GOT3 (cell line): ENCODE data around the gene PRPS1.
A peak's percentile ranks its signal among the peaks of the same experiment; 100 is the strongest.
"Not testable (repeated sequence)": the region's sequence is repeated elsewhere in the genome, so short reads cannot be mapped to it uniquely, and the experiment has no call there.

Experiments used
- DNase-seq: peaks from one replicate; lab custom pipeline; 2025; ENCODE audit warnings: mixed read lengths; lab: John Stamatoyannopoulos, UW

PRPS1 gene

DNA sequence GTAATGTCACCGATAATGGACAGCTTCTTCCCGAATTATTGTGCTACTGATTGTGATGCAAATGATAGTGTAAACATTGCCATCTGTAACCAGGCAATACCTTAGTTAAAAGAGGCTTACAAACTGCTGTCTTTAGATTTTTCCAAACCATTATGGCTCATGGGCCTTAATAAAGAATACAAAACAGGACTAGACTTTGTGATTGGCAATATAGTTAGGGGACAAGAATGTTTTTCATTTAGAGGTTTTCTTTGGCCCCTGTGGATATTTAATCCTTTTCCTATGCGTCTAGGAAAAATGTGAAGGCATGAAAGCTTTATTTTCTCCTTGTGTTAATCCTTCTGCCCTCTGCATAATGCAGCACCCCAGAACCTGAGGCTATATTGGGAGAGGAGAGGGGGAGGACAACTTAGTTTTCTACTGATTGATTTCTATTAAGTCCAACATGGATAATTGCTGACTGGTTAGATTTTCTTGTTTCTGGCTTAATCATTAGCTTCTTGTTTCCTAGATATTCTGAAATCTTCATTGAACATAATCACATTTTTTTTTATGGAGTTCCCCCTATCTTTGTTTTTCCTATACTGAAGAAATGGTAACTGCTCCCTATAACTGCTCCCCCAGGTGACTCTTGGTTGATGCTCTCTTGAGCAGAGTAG, 1.9 kb downstream of the PRPS1 start:
- no peak for DNase-seq

DNA sequence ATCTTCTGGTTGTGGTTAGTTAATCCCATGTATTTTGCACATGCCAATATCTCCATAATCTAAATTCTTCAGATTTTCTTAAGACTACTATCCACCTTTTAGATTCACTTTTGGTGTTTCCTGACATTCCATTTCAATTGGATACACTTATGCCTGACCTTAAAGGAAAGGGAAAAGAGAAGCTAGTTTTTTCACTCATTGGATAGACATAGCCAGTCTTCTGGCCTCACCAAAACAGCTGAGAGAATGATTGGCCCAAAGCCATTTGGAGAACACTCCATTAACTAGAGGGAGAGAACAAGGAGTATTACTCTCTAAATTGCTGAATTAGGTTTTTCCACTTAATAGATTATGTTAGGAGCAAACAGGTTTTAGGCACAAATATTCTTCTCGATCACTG, 4.0 kb downstream of the PRPS1 start:
- no peak for DNase-seq

DNA sequence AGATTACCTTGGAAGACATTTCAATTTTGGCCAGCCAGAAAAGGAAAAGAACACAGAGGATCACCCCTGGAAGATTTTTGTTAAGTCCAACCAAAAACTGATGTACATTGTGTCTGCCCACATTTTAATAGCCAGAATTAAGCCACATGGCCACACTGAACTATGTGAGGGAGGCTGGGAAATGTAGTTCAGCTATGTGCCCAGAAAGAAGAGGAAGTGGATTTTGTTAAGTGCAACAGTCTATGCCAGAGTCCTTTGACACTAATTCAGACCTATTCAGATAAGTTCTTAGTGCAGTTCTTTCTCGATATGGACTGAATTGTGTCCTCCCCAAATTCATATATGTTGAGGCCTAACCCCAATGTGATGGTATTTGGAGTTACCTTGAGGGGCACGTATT, 18.4 kb downstream of the PRPS1 start:
- DNase-seq: no peak

DNA sequence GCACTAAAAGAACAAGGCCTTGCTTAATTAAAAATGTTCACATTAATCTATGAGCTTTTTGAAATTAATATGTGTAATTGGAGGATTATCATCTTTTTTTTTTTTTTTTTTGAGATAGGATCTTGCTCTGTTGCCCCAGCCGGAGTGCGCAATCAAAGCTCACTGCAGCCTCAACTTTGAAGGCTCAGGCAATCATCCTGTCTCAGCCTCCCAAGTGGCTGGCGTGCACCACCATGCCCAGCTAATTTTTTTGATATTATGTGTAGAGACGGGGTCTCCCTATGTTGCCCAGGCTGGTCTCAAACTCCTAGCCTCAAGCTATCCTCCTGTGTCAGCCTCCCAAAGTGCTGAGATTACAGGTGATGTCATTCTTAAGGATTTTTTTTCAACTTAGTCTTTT, 20.0 kb downstream of the PRPS1 start:
- no peak for DNase-seq

DNA sequence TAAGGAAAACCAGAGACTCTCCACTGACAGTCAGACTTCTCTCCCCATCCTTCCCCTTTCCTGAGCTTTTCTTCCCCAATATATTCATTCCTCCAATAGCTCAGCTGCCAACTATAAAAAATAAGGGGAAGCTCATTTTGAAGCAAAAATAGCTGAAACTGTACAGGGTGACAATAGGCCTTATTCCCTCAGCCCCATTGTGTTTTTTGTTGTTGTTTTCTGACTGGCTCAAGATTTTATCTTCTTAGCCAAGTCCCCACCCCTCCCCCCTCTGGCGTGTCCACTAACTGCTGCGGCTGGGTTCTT, 26.2 kb downstream of the PRPS1 start:
- DNase-seq: no peak

DNA sequence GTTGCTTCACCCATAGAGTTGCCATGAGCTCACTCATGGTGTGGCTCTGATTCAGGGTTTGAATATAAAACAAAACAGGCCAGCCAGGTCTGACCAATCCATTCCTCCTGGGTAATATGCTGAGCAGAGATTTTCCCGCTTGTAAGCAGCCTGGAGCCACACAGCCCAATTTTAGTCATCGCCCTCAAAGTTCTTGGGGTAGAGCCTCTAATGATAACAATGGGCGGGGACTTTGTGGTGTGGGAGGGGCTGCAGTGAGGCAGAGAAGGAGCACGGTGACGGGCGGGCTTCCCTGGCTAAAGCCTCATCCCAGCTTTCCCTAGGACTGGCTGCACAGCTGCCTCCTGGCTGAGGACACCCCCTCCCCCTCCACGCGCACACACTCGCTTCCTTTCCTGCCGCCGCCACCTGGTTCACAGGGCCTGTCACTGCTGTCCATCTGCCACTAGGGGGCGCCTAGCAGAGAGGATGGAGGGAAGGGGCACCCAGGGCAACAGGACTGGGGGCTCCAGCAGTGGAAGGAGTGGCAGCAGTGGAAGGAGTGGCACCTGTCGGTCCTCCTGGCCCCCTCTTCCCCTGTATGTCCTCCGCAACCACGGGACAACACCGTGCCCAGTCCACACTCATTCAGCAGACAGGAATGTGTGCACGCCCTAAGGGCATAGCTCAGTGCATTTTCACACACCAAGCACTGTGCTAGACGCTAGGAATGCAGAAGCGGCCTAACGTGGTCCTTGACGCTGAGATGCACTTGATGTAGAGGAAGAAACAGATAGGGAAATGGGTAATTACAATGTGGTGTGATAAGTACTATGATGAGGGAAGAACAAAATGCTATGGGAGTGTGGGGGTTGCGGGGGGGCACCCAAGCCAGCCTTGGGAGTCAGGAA, 26.8 kb downstream of the PRPS1 start:
- DNase-seq: peak; percentile 12

DNA sequence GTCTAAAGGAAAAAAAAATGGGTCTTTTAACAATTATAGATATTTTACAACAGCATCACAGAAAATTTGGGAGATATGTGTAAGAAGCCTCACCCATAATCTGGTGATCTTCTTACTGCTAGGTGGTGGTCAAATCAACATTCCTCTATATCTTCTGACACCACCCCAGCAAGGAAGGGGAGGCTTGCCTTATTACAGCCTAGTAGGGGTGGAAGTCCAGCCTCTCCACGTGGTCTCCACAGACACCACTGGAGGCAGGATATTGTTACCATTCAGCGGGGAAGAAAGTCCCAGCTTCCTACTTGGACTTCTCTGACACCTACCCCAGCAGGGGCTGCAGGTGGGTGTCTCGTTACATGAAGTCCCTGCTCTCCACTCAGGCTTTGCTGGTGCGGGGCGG, 28.7 kb downstream of the PRPS1 start:
- DNase-seq: no peak

DNA sequence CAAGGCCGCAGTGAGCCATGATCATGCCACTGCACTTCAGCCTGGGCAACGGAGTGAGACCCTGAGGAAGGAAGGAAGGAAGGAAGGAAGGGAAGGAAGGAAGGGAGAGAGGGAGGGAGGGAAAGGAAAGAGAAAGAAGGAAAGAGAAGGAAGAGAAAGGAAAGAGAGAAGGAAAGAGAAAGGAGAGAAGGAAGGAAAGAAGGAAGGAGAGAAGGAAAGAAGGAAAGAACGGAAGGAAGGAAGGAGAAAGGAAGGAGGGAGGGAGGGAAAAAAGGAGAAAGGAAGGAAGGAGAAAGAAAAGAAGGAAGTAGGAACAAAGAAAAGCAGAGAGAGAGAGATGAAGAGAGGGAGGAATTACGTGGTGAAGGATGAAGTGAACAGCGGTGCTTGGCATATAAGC, 30.4 kb downstream of the PRPS1 start:
- no peak for DNase-seq

DNA sequence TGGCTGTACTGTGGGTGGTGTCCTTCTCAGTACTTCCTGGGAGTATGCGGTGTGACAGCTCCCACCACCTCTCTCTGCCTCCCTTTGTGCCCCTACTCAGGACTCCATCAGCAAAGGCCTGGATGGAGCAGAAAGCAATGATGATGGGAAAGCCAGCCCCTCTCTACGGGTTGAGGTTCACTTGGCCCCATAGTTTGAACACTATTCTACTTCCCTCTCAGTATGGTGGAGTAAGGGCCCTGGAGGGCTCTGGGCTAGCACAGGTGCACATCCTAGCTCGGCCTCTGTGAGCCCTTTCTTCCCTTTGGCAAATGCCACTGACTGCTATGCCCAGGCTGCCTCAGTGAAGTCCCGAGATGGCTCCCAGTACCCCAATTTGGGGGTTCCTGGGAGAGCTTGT, 31.0 kb downstream of the PRPS1 start:
- DNase-seq: no peak

DNA sequence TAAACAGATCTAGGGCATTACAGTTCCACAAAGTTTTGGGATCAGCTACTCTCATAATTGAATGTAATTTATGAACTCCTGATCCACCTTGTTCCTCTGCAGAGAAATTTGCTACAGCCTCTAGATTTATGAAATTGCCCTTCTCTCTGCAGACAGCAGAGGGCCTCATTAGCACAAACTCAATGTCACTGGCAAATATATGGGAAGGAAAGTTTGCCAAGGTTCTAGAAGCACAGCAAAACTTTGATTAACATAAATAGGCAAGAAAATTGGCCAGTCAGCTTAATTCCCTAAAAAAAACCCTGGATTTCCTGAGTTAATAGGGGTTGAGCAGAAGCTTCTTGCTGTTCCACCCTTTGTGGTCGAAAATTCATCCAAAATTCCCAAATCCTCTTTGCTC, 31.5 kb downstream of the PRPS1 start:
- DNase-seq: no peak

DNA sequence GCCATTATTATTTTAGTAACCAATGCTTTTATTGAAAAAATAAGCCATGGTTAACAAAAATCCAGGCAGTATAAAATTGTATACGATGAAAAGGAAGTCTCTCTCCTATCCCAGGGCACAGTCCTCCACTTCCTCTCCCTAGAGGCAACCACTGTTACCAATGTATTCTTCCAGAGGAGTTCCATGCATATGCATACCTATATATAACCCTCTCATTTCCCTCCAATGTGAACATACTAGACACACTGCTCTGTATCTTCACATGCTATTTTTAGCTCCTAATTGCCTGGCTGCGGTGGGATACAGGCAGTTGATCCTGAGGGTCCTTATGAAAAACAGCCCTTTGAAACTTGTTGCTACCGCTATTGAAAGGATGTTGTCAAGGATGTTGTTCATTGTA, 33.8 kb downstream of the PRPS1 start:
- DNase-seq: no peak

DNA sequence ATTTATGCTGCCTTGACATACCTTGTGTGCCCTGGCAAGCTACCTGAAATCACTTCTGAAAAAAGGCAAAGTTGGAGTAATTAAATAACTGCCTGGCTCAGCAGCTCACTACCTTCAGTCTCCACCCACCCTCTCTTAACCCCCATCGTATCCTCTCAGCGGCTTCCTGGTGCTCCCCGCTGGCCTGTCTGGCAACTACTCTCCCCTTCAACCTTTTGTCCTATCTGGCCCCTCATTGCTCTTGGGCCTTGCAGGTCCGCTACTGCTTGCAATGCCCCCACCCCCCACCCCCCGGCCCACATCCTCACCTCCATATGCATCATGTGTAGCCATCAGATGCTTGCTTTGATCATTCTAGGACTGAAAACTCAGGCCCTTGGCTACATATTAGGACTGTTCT, 34.5 kb downstream of the PRPS1 start:
- no peak for DNase-seq

DNA sequence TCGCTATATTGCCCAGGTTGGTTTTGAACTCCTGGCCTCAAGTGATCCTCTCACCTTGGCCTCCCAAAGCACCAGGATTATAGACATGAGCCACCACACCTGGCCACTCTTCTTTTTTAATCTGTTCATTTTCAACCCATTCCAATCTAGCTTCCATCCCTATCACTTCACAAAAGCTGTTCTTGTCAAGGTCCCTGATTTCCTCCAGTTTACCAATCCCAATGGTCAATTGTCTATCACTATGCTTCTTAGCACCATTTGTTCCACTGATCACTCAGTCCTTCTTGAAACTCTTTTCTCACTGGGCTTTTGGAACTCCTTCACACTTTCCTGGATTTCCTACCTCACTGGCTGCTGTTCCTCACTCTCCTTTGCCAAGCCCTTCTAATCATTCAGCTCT, 38.6 kb downstream of the PRPS1 start:
- no peak for DNase-seq

DNA sequence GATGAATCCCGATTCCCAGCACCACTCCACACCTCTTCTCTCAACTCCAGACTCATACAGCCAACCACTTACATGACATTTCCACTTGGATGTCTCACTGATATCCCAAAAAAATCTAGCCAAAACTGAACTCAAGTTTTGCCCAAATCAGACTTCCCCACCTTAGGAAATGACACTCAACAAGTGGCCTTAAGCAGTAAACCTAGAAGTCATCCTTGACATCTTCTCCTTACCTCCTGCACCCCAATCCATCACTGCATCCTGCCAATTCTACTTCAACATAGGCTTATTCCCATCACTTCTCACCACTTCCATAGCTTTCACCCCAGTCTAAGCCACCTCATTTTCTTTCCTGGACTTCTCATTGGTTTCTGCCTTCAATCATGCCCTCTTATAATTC, 39.1 kb downstream of the PRPS1 start:
- DNase-seq: no peak

DNA sequence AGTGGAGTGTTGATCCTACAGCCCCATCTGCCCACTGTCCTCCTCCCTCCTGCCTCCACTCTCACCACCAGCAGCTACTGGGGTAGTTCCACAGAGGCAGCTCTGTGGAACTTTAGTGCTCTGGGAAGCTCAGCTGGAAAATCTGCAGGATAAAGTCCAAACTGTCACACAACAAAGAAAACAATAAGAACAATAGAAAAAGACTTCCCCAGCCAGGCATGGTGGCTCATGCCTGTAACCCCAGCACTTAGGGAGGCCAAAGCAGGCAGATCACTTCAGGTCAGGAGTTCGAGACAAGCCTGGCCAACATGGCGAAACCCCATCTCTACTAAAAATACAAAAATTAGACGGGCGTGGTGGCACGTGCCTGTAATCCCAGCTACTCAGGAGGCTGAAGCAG, 40.4 kb downstream of the PRPS1 start:
- not testable (repeated sequence) for DNase-seq

DNA sequence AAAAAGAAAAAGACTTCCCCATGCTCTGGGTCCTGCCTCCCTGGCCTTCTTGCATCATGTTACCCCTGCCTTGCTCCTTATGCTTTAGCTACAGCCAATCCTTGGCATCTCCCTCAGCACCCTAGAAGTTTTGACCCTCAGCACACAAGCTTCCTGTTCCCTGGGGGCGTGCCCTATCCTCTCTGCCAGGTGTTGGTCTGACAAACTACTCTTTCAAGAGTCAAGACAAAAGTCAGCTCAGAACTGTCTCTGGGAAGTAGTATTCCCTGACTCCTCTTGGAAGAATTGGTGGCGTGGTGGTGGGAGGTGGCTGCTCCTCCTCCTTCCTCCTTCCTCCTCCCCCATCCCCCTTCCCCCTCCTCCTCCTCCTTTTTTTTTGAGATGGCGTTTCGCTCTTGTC, 41.0 kb downstream of the PRPS1 start:
- no peak for DNase-seq

DNA sequence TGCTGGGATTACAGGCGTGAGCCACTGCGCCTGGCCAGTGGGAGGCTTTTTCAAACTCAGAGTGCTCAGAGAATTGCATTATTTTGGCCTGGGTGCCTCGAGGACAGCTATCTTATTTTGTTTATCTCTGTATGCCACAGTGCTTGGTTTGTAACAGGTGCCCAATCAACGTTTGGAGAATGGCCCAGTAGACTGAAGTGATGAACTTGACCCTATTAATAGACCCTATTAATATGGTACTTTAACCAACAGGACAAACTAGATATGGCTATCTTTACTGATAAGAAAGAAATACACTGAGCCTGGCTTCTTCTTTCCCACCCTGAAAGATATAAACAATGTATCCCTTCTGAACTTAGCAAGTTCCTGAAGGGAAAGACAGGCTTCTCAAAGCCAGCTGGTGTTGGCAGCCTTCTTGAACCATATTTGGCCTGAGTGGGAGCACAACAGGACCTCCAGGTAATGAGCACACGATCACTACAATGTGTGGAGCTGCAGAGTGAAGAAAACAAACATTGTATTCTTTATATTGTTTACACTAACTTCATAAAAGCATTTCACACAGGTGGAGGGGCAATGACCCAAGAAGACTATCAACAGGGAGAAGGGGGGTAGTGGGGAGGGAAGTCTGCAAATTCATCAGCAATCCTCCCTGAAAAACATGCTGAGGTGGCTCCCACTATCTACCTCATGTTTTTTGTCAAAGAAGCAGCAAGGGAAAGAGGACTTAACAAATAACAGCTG, 41.7 kb downstream of the PRPS1 start:
- no peak for DNase-seq

DNA sequence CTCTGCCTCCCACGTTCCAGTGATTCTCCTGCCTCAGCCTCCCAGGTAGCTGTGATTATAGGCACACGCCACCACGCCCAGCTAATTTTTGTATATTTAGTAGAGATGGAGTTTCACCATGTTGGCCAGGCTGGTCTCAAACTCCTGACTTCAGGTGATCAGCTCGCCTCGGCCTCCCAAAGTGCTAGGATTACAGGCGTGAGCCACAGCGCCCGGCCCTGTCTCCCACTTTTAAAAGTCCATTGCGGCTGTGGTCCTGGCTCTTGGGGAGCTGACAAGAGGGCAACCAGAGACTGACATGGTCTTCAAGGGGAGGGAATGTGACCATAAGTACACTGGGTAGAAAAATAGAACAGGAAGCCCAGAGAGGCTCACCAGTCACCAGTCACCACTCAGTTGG, 42.9 kb downstream of the PRPS1 start:
- not testable (repeated sequence) for DNase-seq

DNA sequence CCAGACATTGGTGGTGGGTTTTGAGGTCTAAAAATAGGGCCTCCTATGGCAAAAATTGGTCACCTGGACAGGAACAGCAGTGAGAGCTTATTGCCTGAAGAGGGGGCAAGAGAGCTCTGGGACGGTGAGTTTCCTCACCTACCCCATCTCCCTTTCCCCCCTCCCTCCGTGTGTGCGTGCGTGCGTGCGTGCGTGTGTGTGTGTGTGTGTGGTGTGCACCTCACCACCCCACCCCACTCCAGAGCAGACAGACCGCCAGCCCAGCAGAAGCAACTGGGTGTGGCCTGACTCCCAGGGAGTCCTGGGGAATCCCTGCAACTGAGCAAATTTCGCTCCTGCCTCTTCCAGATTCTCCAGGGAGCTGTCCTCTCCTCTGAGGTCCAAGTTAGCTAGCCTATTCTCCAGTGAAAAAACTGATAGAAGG, 44.7 kb downstream of the PRPS1 start:
- no peak for DNase-seq

DNA sequence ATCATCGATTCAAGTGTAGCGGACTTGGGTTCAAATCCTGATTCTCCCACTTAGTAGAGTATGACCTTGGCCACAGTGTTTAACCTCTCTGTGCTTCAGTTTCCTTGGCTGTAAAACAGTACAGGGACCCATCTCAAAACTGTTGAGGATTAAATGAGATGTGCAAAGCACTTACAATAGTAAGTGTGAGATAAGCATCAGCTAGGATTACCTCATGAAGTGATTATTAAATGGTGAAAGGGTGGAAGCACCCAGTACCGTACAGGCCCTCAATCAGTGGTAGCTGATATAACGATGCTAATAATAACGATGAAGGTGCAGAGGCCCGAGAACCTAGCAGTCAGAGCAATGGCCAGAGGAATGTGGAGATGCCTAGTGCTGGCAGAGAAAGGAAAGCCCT, 45.1 kb downstream of the PRPS1 start:
- DNase-seq: no peak

DNA sequence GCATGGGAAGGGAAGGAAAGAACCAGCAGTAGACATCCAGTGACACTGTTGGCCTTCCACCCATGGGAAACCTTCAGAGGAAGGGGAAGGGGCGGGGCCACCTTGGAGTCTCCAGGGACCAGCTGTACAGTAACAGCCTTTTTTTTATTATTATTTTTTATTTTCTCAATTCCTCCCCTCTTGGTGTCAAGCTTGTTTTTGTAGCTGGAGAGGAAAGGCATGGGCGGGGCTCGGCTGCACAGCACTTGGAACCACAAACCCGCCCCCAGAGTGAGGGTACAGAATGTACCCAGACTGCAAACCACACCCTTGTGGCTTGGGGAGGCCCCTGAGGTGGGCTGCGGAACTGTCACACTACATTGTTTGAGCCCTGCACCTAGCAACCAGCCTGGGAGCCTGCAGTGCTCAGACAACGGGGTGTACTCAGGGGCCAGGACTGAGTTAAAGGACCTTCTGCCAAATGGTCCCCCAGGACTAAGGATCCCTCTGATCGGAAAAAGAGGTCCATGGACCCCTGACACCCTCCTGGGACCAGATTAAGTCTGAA, 45.7 kb downstream of the PRPS1 start:
- no peak for DNase-seq

DNA sequence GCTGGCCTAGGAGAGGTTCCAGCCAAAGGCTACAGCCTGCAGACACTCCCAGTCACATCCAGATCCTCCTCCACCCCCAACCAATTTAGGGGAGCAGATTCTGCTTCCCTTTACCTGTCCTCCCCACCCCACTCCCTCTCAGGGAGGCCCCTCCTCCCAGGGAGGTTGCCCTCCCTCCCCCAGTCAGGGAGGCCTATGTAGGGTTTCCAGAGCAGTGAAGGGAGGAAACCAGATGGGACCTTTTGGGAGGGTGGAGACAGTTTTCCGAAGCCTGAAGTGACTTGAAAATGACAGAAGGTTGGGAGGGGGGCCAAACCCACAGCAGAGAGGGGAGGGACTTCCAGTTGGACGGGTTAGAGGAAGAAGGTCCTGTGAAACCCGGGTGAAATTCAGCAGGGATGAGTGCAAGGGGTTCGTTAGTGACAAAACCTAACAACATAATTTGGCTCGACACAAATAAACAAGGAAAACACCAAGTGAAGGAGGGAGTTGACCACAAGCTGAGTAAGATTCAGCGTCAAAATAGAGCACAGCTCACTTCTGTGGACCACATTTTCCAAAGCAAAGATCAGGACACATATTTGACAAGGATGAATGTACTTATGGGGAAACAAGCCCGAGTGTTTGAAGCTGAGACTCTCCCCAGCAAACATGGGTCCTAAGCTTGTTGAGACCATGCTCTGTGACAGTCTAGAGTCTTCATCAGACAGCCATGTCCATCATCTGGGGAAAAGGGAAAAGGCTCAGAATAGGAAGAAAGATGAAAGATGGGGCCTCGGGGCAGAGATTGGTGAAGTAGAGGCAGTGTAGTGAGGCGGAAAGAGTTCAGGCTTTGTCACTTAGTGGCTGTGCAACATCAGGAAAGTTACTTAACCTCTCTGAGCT, 46.4 kb downstream of the PRPS1 start:
- DNase-seq: no peak
